SU-DHL-6 (cell line): ENCODE measurements around the gene ASXL1.
A peak's percentile ranks its signal among the peaks of the same experiment; 100 is the strongest.

Experiments
- H2AFZ ChIP-seq: fragments of 200-600 bp; sonication (generic); 2 replicates; pipeline ENCODE4 v1.6.1; 2014; ENCODE audit warnings: low read depth, mild to moderate bottlenecking, moderate library complexity, mixed read lengths, antibody characterized with exemption, low read length; ENCODE audit not compliant: severe bottlenecking
- H3F3A ChIP-seq: fragments of 200-600 bp; shearing (Covaris generic); 2 replicates; pipeline ENCODE4 v1.6.0; 2016; ENCODE audit warnings: antibody characterized with exemption, mild to moderate bottlenecking; ENCODE audit not compliant: insufficient read depth
- H3K27ac ChIP-seq: fragments of 200-600 bp; sonication (generic); 2 replicates; pipeline ENCODE4 v1.5.1; 2016; ENCODE audit warnings: low read depth, mild to moderate bottlenecking, low read length, moderate library complexity, mixed read lengths
- H3K27me3 ChIP-seq: fragments of 200-600 bp; sonication (generic), shearing (Covaris generic); 2 replicates; pipeline ENCODE4 v1.6.0; 2014; ENCODE audit warnings: mild to moderate bottlenecking, low read length
- H3K36me3 ChIP-seq: fragments of 200-600 bp; sonication (generic); 2 replicates; pipeline ENCODE4 v1.6.1; 2014; ENCODE audit warnings: mild to moderate bottlenecking, low read length, mixed read lengths
- H3K4me2 ChIP-seq: fragments of 300-600, 200-600 bp; shearing (Covaris generic), sonication (generic); 2 replicates; pipeline ENCODE4 v1.6.0; 2014; ENCODE audit warnings: low read length, low read depth, mild to moderate bottlenecking; ENCODE audit not compliant: poor library complexity, severe bottlenecking
- H3K4me3 ChIP-seq: fragments of 200-600 bp; sonication (generic); 2 replicates; pipeline ENCODE4 v1.5.1; 2014; ENCODE audit warnings: antibody characterized with exemption, low read length, mild to moderate bottlenecking, mixed read lengths; ENCODE audit not compliant: insufficient read depth, poor library complexity, severe bottlenecking
- H3K79me2 ChIP-seq: fragments of 200-600 bp; sonication (generic); 2 replicates; pipeline ENCODE4 v1.6.1; 2014; ENCODE audit warnings: mild to moderate bottlenecking, low read length, moderate library complexity; ENCODE audit not compliant: insufficient read depth
- H3K9ac ChIP-seq: fragments of 200-600 bp; sonication (generic); 2 replicates; pipeline ENCODE4 v1.7.0; 2014; ENCODE audit warnings: mild to moderate bottlenecking, low read length
- H3K9me2 ChIP-seq: fragments of 200-600 bp; sonication (generic); replicated peaks from 2 replicates; pipeline ENCODE4 v1.6.1; 2014; ENCODE audit warnings: low read length; ENCODE audit not compliant: insufficient read depth
- H3K9me3 ChIP-seq: fragments of 200-600 bp; sonication (generic); 2 replicates; pipeline ENCODE4 v1.6.1; 2014; ENCODE audit warnings: low read length, mixed read lengths; ENCODE audit not compliant: insufficient read depth
- H4K20me1 ChIP-seq: fragments of 200-600 bp; sonication (generic); 2 replicates; pipeline ENCODE4 v1.6.1; 2014; ENCODE audit warnings: low read depth, mild to moderate bottlenecking, antibody characterized with exemption, low read length, moderate library complexity, mixed read lengths
- CTCF ChIP-seq: fragments of 200-600 bp; sonication (generic); IDR thresholded peaks from one replicate; pipeline ENCODE4 v1.5.1; 2017; ENCODE audit warnings: antibody characterized with exemption, mild to moderate bottlenecking, low read length, moderate library complexity; ENCODE audit not compliant: insufficient read depth, poor library complexity, severe bottlenecking
- EZH2phosphoT487 ChIP-seq: fragments of 200-600 bp; sonication (generic), shearing (Covaris generic); conservative IDR thresholded peaks from 2 replicates; pipeline ENCODE4 v1.6.1; 2018; ENCODE audit warnings: mild to moderate bottlenecking, antibody characterized with exemption, low read length, moderate library complexity, mixed read lengths

ASXL1 gene

GRCh38 chr20:32482143-32482441 is 124.0 kb downstream of the ASXL1 start:
- no peak for TF ChIP-seq EZH2phosphoT487
- no peak for TF ChIP-seq CTCF
- H3K9ac ChIP-seq: no peak overlapping the region
- H3K79me2 ChIP-seq: no peaks in the 10 kb centered on the region
- no peaks in the 10 kb centered on the region for H4K20me1 ChIP-seq
- no peak overlapping the region for H3K27ac ChIP-seq
- H3K27me3 ChIP-seq: no peaks in the 10 kb centered on the region
- no peaks in the 10 kb centered on the region for H3F3A ChIP-seq
- no peaks in the 10 kb centered on the region for H3K9me2 ChIP-seq
- no peak overlapping the region for H2AFZ ChIP-seq
- no peaks in the 10 kb centered on the region for H3K9me3 ChIP-seq
- H3K36me3 ChIP-seq: no peaks in the 10 kb centered on the region
- no peak overlapping the region for H3K4me2 ChIP-seq
- H3K4me3 ChIP-seq: no peak overlapping the region

- Histone ChIP-seq H3K36me3 (no peaks in the 10 kb centered on the region), H3K9me2 (no peaks in the 10 kb centered on the region), H3K4me3 (peak overlapping the region; percentile 40), H3K9me3 (no peaks in the 10 kb centered on the region), H3K79me2 (no peaks in the 10 kb centered on the region), H3F3A (no peaks in the 10 kb centered on the region), H4K20me1 (no peaks in the 10 kb centered on the region), H3K4me2 (peak overlapping the region; percentile 42), H2AFZ (no peak overlapping the region), H3K9ac (no peak overlapping the region), H3K27me3 (no peaks in the 10 kb centered on the region), H3K27ac (no peak overlapping the region)
- TF ChIP-seq CTCF (no peak), EZH2phosphoT487 (no peak; the same call in 1 of the 2 replicates)
Measured at GRCh38 chr20:32482442-32483261, 124.5 kb downstream of the ASXL1 start.

- H2AFZ ChIP-seq: peak overlapping the region; percentile 49
- peak overlapping the region; percentile 63 for H3K9ac ChIP-seq
Measured at GRCh38 chr20:32483351-32484224, 125.5 kb downstream of the ASXL1 start.

More at GRCh38 chr20:32483351-32484224, 125.5 kb downstream of the ASXL1 start:
- no peaks in the 10 kb centered on the region for H3K79me2 ChIP-seq
- no peaks in the 10 kb centered on the region for H3K36me3 ChIP-seq
- TF ChIP-seq CTCF (no peak), EZH2phosphoT487 (no peak)
- no peaks in the 10 kb centered on the region for H3K27me3 ChIP-seq
- no peaks in the 10 kb centered on the region for H3F3A ChIP-seq
- H3K4me2 ChIP-seq: peak overlapping the region; percentile 95
- no peaks in the 10 kb centered on the region for H3K9me3 ChIP-seq
- no peaks in the 10 kb centered on the region for H3K9me2 ChIP-seq
- H3K4me3 ChIP-seq: peak overlapping the region; percentile 72
- H3K27ac ChIP-seq: no peak overlapping the region
- H4K20me1 ChIP-seq: no peaks in the 10 kb centered on the region
